HG03558 (cell line): ENCODE measurements around the gene STARD13.
"Not testable (repeated sequence)": the region's sequence is repeated elsewhere in the genome, so short reads cannot be mapped to it uniquely, and the experiment has no call there.

Source experiments
- ATAC-seq: cut with Tn5 transposase; IDR thresholded peaks from one replicate; pipeline ENCODE4 v1.9.1; 2021; ENCODE audit warnings: moderate number of reproducible peaks; ENCODE audit not compliant: unreplicated experiment; ENCODE audit errors: extremely low read depth

Gene STARD13

GRCh38 chr13:33165787-33166186 lies 119.8 kb downstream of the STARD13 start:
- no peak for ATAC-seq

GRCh38 chr13:33164331-33164730 lies 121.2 kb downstream of the STARD13 start:
- no peak for ATAC-seq

- not testable (repeated sequence) for ATAC-seq
Measured at GRCh38 chr13:33162725-33163124, 122.8 kb downstream of the STARD13 start.

GRCh38 chr13:33158816-33159215 lies 126.7 kb downstream of the STARD13 start:
- ATAC-seq, result no peak

GRCh38 chr13:33158271-33158670 lies 127.3 kb downstream of the STARD13 start:
- no peak for ATAC-seq

- ATAC-seq, result no peak
Measured at GRCh38 chr13:33154911-33155310, 130.6 kb downstream of the STARD13 start.

- ATAC-seq, result no peak
Measured at GRCh38 chr13:33153421-33154404, 131.8 kb downstream of the STARD13 start.

GRCh38 chr13:33152389-33152788 lies 133.2 kb downstream of the STARD13 start:
- ATAC-seq, result no peak

GRCh38 chr13:33150662-33151061 lies 134.9 kb downstream of the STARD13 start:
- no peak for ATAC-seq

GRCh38 chr13:33150126-33150525 lies 135.4 kb downstream of the STARD13 start:
- no peak for ATAC-seq

GRCh38 chr13:33147832-33148231 lies 137.7 kb downstream of the STARD13 start:
- ATAC-seq, result no peak

- peak; percentile 84 for ATAC-seq
Measured at GRCh38 chr13:33146843-33147611, 138.5 kb downstream of the STARD13 start.

- ATAC-seq, result no peak
Measured at GRCh38 chr13:33145667-33146066, 139.9 kb downstream of the STARD13 start.

- no peak for ATAC-seq
Measured at GRCh38 chr13:33144358-33144784, 141.2 kb downstream of the STARD13 start.

- ATAC-seq, result no peak
Measured at GRCh38 chr13:33139780-33140535, 145.6 kb downstream of the STARD13 start.

GRCh38 chr13:33139184-33139583 lies 146.4 kb downstream of the STARD13 start:
- ATAC-seq, result no peak

- ATAC-seq, result no peak
Measured at GRCh38 chr13:33138441-33138840, 147.1 kb downstream of the STARD13 start.

- ATAC-seq, result no peak
Measured at GRCh38 chr13:33137721-33138120, 147.8 kb downstream of the STARD13 start.

GRCh38 chr13:33135097-33135496 lies 150.5 kb downstream of the STARD13 start:
- ATAC-seq, result no peak

- no peak for ATAC-seq
Measured at GRCh38 chr13:33134213-33134612, 151.3 kb downstream of the STARD13 start.
